Measurements from ENCODE around the gene SCUBE2. TPM values are rescaled to one million over a fixed set of nuclear protein-coding genes. Genes with fewer than 3 reads are reported as not detected.

The SCUBE2 gene
- total and polyA plus RNA-seq, 2 donors (not counting 3 experiments of a cell fraction or from before 2014, with no cell fraction given): 0.55 to 3.5 TPM

DNA sequence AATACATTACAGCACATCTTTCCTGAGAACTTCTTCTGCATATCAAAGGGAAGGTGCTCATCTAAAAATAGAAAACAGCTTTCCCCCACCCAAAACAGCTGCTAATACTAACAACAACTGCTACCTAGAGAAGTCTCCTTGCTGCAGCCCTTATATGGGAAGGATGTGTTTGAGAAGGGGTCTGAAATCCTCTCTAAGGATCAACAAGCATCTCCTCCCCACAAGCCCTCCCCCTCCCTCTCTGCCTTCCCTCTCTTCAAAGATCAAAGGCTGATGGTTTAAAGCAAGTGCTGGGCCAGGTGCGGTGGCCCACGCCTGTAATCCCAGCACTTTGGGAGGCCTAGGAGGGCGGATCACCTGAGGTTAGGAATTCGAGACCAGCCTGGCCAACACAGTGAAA, 33.5 kb downstream of the SCUBE2 start:
- H4K20me1 ChIP-seq (replicated peaks; ENCODE audit: control insufficient read depth, extremely low read depth, insufficient read depth, low read length): no peaks in the 10 kb centered on the region
- intact Hi-C loops (cut with micrococcal nuclease): no loop called here
- H3K27ac ChIP-seq (ENCODE audit: insufficient read depth, low read depth, low read length): no peak overlapping the region
- H3K9me1 ChIP-seq (replicated peaks; ENCODE audit: control insufficient read depth, extremely low read depth, insufficient read depth, low read length): no peaks in the 10 kb centered on the region
- no peak overlapping the region for H2AFZ ChIP-seq (ENCODE audit: low read depth, low read length)
- no TSS peak for BruUV-seq (replicated peaks)
- no peak for FAIRE-seq
- H3K27me3 ChIP-seq (ENCODE audit: control insufficient read depth in 2 of 2, insufficient read depth in 2 of 2, low read length in 2 of 2): peaks cover 2 to 3% of the 10 kb centered on the region in 2 experiments
- H3K4me3 ChIP-seq (replicated peaks in 1 of 3; ENCODE audit: insufficient read depth in 1 of 3, low read depth in 1 of 3, low read length in 3 of 3): no peak overlapping the region
- dilution Hi-C loops (cut with MboI; ENCODE audit: extremely low pct_ligation_motif_present, low sequenced_read_pairs): no loop called here
- H3K36me3 ChIP-seq (ENCODE audit: control insufficient read depth in 2 of 2, extremely low read depth in 1 of 2, insufficient read depth in 2 of 2, low read length in 2 of 2): no peaks in the 10 kb centered on the region
- no peaks in the 10 kb centered on the region for H3K4me1 ChIP-seq (ENCODE audit: control insufficient read depth, extremely low read depth, insufficient read depth, low read length)
- H3K9ac ChIP-seq (replicated peaks; ENCODE audit: extremely low read depth, insufficient read depth, low read length): no peak overlapping the region
- TF ChIP-seq FOS (IDR thresholded peaks at IDR 0.05; ENCODE audit: borderline replicate concordance, insufficient read depth, low read length): no peak
- DNase-seq (ENCODE audit: low read depth, low spot score): no peak
- ChIA-PET CTCF (no interaction called here), POLR2A (no interaction called here)
- H3K79me2 ChIP-seq (ENCODE audit: control insufficient read depth, insufficient read depth, low read length): no peaks in the 10 kb centered on the region
- no peaks in the 10 kb centered on the region for H3K9me3 ChIP-seq (replicated peaks; ENCODE audit: control insufficient read depth, insufficient read depth, low read length)
- H3K4me2 ChIP-seq (ENCODE audit: insufficient read depth, low read length): no peak overlapping the region

DNA sequence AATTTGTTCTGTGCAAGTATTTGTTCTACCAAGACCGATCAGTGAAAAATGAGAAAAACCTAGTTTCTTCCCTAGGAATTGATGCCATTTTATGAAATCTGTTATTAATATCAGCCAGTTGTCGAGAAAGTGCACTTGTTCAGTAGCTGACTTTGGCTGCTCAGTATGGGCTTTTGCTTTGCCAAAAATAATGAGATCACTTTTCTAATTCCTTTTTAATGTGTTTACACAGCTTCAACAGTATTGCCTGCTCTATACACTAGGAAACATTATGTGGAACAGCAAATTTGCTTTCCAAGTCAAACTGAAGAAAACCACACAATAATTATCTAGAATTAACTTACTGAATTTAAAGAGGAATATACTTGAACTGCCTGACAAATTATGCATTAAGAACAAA, 34.4 kb downstream of the SCUBE2 start:
- no TSS peak for BruUV-seq (replicated peaks)
- FAIRE-seq: no peak
- dilution Hi-C loops (cut with MboI; ENCODE audit: extremely low pct_ligation_motif_present, low sequenced_read_pairs): no loop called here
- H3K4me3 ChIP-seq (replicated peaks in 1 of 3; ENCODE audit: insufficient read depth in 1 of 3, low read depth in 1 of 3, low read length in 3 of 3): no peak overlapping the region
- ChIA-PET POLR2A (no interaction called here), CTCF (interaction anchor here (0.6 to 0.8 kb wide), 2 partner anchors 22 to 256 kb away, joined by 3 read pairs; no protein-coding TSS in a partner anchor)
- H3K27ac ChIP-seq (ENCODE audit: insufficient read depth, low read depth, low read length): no peak overlapping the region
- H3K36me3 ChIP-seq (ENCODE audit: control insufficient read depth in 2 of 2, extremely low read depth in 1 of 2, insufficient read depth in 2 of 2, low read length in 2 of 2): no peaks in the 10 kb centered on the region
- no peak overlapping the region for H3K9ac ChIP-seq (replicated peaks; ENCODE audit: extremely low read depth, insufficient read depth, low read length)
- H3K9me3 ChIP-seq (replicated peaks; ENCODE audit: control insufficient read depth, insufficient read depth, low read length): no peaks in the 10 kb centered on the region
- peak; percentile 6 for DNase-seq (ENCODE audit: low read depth, low spot score)
- no peaks in the 10 kb centered on the region for H3K79me2 ChIP-seq (ENCODE audit: control insufficient read depth, insufficient read depth, low read length)
- H3K9me1 ChIP-seq (replicated peaks; ENCODE audit: control insufficient read depth, extremely low read depth, insufficient read depth, low read length): no peaks in the 10 kb centered on the region
- H2AFZ ChIP-seq (ENCODE audit: low read depth, low read length): no peak overlapping the region
- no peaks in the 10 kb centered on the region for H3K4me1 ChIP-seq (ENCODE audit: control insufficient read depth, extremely low read depth, insufficient read depth, low read length)
- TF ChIP-seq GATA2 (IDR thresholded peaks at IDR 0.05; ENCODE audit: insufficient read depth, insufficient read length, low read depth, low read length) (no peak), FOS (IDR thresholded peaks at IDR 0.05; ENCODE audit: borderline replicate concordance, insufficient read depth, low read length) (no peak)
- intact Hi-C loops (cut with micrococcal nuclease): no loop called here
- H4K20me1 ChIP-seq (replicated peaks; ENCODE audit: control insufficient read depth, extremely low read depth, insufficient read depth, low read length): no peaks in the 10 kb centered on the region
- H3K4me2 ChIP-seq (ENCODE audit: insufficient read depth, low read length): no peak overlapping the region
- H3K27me3 ChIP-seq (ENCODE audit: control insufficient read depth in 2 of 2, insufficient read depth in 2 of 2, low read length in 2 of 2): peaks cover 2 to 3% of the 10 kb centered on the region in 2 experiments
